Endothelial cell of umbilical vein (primary cell): Measurements from ENCODE around the gene SLC25A19.

Experiments used
- CTCF ChIP-seq, 2 donors: IDR thresholded peaks; 1 replicate in 1 of 2; 2 replicates in 1 of 2; pipeline ENCODE4 v1.5.1; 2011; ENCODE audit warnings: low read length in 2 of 2, mild to moderate bottlenecking in 2 of 2, moderate library complexity in 2 of 2, control low read depth in 1 of 2, inconsistent platforms in 1 of 2, low read depth in 1 of 2; ENCODE audit not compliant: insufficient read depth in 1 of 2; ENCODE audit errors: extremely low read depth in 1 of 2
- GATA2 ChIP-seq: IDR thresholded peaks from 2 replicates; pipeline ENCODE4 v1.7.0; 2011; ENCODE audit warnings: low read depth, mild to moderate bottlenecking, moderate library complexity, mixed read lengths, low read length; ENCODE audit not compliant: insufficient read length, insufficient read depth
- MAX ChIP-seq: IDR thresholded peaks from 2 replicates; pipeline ENCODE4 v1.6.1; 2011; ENCODE audit not compliant: insufficient read depth, insufficient read length
- POLR2A ChIP-seq: IDR thresholded peaks from 2 replicates; pipeline ENCODE4 v1.6.1; 2012; ENCODE audit warnings: low read depth, mild to moderate bottlenecking, control low read depth, low read length
- POLR2AphosphoS5 ChIP-seq: IDR thresholded peaks from 2 replicates; pipeline ENCODE4 v1.6.1; 2012; ENCODE audit warnings: low read depth, mild to moderate bottlenecking, control low read depth, low read length, moderate library complexity; ENCODE audit not compliant: insufficient read depth

DNA sequence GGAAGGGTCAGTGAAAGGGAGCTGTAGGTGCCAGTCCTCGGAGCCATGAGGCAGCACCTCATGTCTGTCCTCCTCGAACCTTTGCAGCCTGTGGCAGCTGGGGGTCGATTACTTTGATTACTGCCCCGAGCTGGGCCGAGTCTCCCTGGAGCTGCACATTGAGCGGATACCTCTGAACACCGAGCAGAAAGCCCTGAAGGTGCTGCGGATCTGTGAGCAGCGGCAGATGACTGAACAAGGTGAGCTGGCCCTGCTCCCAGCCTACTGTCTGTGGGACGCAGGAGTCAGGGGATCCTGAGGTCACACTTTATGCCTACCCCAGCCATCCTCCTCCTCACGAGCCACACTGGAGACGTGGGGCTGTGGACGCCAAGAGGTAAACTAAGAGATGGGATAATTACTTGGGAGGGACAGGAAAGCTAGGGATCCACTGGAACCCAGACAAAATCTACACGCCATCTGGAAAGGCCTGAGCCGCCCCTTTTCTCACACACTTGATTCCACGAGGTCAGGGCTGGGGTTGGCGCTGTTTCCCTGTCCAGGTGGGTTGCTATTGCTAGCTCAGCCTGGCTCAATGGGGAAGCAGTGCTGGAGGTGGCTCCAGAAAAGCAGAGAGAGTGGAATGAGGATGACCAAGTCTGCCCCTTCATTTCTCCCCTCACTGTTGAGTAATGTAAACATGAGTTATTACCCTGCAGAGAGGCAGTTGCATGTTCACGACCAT, 57.3 kb downstream of the SLC25A19 start:
- no peak for TF ChIP-seq CTCF (IDR thresholded peaks at IDR 0.05; ENCODE audit: extremely low read depth in 1 of 2, insufficient read depth in 1 of 2, low read depth in 1 of 2, low read length in 2 of 2)
- TF ChIP-seq GATA2, result no peak
- TF ChIP-seq MAX, result no peak
- TF ChIP-seq POLR2A, result no peak
- no peak for TF ChIP-seq POLR2AphosphoS5
